Aorta (tissue), 5 donors: ENCODE data around the gene SEZ6L2. TPM values are rescaled to one million over a fixed set of nuclear protein-coding genes. Genes with fewer than 3 reads are reported as not detected.

Experiments
- ATAC-seq: fragments of 200-7000 bp; cut with Tn5 transposase; one replicate; pipeline ENCODE4 v1.9.1; 2022; ENCODE audit warnings: moderate library complexity; ENCODE audit not compliant: low FRiP score
- DNase-seq, 2 donors: peaks; one replicate each; pipeline ENCODE4 v3.0.0-alpha.2; 2020
- H3K27ac ChIP-seq, 2 donors: one replicate each; pipeline ENCODE4 v1.5.1; 2013; ENCODE audit warnings: low read length in 2 of 2, mild to moderate bottlenecking in 2 of 2, moderate library complexity in 2 of 2, control low read depth in 1 of 2, inconsistent platforms in 1 of 2, low read depth in 1 of 2
- H3K27me3 ChIP-seq, 2 donors: one replicate each; pipeline ENCODE4 v1.6.1; 2013; ENCODE audit warnings: control low read depth in 1 of 2, low read length in 1 of 2, mild to moderate bottlenecking in 1 of 2, moderate library complexity in 1 of 2; ENCODE audit not compliant: insufficient read depth in 2 of 2, control insufficient read depth in 1 of 2
- H3K36me3 ChIP-seq, 2 donors: one replicate each; pipeline ENCODE4 v1.6.1; 2013; ENCODE audit warnings: control low read depth in 1 of 2, low read length in 1 of 2, mild to moderate bottlenecking in 1 of 2; ENCODE audit not compliant: insufficient read depth in 2 of 2, control insufficient read depth in 1 of 2
- H3K4me1 ChIP-seq, 2 donors: one replicate each; pipeline ENCODE4 v1.6.1; 2013; ENCODE audit warnings: low read length in 2 of 2, control low read depth in 1 of 2, mild to moderate bottlenecking in 1 of 2, moderate library complexity in 1 of 2; ENCODE audit not compliant: insufficient read depth in 2 of 2, control insufficient read depth in 1 of 2
- H3K4me3 ChIP-seq, 2 donors: one replicate each; pipeline ENCODE4 v1.5.1; 2013; ENCODE audit warnings: low read length in 2 of 2, control low read depth in 1 of 2, mild to moderate bottlenecking in 1 of 2
- H3K9me3 ChIP-seq: one replicate; pipeline ENCODE4 v1.6.1; 2013; ENCODE audit warnings: mild to moderate bottlenecking, low read length; ENCODE audit not compliant: control insufficient read depth
- WGBS, 2 donors: extraction: QIAGEN DNeasy Blood & Tissue Kit; methylation state at CpG; one replicate each; pipeline ENCODE4 v1.1.7; 2013; 5-methylcytosine and 5-hydroxymethylcytosine counted together
- intact Hi-C, 2 donors: fragments of 100-400 bp; cut with DNase I; formaldehyde crosslinking; loops; one replicate each; pipeline versions ENCODE4 v1.14.2 to v1.15.0; 2022
- polyA plus RNA-seq, 2 donors: library from polyadenylated mRNA; stranded (reverse); fragments of 200-250 nt; gene quantifications; one replicate each; pipeline ENCODE4 v1.2.3, GENCODE V29; 2013
- total RNA-seq, 2 donors: library from RNA; stranded (reverse); fragmentation: NEBNext Ultra II Directional; extraction: Animal tissue kit (Norgen Biotek cat#: 25700); gene quantifications; one replicate each; pipeline ENCODE4 v1.2.1, GENCODE V29; 2021
- donor health status: healthy with polysubstance abuse.
- donor health status: Bipolar disorder and iron deficiency.
- donor health status: DM: no; HTN: no; CAD: no.
- donor health status: DM: no; HTN: no; CAD: no.
- donor health status: DM: yes; HTN: yes; CAD: no.

The SEZ6L2 gene
- total and polyA plus RNA-seq, 4 donors = 0.56 to 1.4 (median 0.67) TPM

DNA sequence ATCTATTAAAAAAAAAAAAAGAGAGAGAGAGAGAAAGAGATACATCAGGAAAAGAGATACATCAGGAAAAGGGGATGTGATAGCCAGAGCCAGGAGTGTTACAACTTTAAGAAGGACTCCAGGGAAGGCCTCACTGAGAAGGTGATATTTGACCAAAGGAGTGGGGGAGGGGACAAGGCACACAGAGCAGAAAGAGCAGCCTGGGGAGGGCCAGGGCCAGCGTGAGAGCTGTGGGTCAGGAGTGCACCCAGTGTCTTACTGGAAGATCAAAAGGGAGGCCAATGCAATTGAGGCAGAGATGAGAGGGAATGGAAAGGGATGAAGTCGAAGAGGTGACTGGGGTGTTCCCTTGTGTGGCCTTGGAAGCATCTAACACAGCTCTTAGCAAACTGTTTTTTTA lies 8.6 kb upstream of the SEZ6L2 start:
- Histone ChIP-seq H3K4me3 (no peak overlapping the region), H3K36me3 (no peaks in the 10 kb centered on the region), H3K9me3 (no peaks in the 10 kb centered on the region), H3K27ac (no peak overlapping the region), H3K4me1 (no peaks in the 10 kb centered on the region), H3K27me3 (no peaks in the 10 kb centered on the region)
- intact Hi-C loops = no loop called here
- ATAC-seq (no peak), DNase-seq (no peak)
- WGBS, 2 donors = 75 to 76% methylated on average over 2 of the region's 2 CpGs

DNA sequence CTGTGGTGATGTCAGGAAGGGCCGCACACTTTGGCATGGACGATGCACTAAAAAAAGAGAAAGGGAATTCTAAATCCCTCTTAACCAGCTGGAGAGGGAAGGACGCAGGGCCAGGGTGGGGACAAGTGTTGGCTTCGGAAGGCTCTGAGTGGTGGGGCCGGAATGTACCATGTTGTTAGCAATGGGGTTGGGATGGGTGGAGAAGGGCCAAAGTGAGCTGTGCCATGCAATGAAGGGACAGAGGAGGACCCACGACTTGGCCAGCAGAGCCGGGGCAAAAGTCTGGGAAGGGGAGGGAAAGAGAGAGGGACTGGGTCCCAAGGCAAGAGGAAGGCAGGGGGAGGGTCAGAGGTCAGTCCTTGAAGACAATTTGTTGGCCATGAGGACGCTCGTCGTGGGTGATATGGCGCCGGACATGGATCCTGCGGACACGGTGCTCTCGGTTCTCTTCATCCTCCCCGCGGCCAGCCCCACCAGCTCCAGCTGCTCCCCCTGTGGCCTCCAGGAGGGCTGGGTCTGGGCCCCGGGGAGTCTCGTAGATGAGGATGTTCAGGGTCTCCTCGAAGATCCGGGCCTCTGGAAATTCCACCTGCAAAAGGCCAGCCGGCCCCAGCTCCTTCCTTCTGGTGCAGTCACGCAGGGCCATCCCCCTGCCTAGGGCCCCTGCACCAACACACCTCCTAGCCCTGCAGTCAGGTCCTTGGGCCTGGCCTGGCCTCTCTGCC lies 7.3 kb upstream of the SEZ6L2 start:
- Histone ChIP-seq H3K9me3 (no peaks in the 10 kb centered on the region), H3K27ac (no peak overlapping the region), H3K4me1 (no peaks in the 10 kb centered on the region), H3K4me3 (no peak overlapping the region), H3K36me3 (no peaks in the 10 kb centered on the region), H3K27me3 (no peaks in the 10 kb centered on the region)
- WGBS, 2 donors = 83 to 84% methylated on average over 23 of the region's 23 CpGs
- intact Hi-C loops = no loop called here
- ATAC-seq (no peak), DNase-seq (no peak)

- WGBS, 2 donors = 86 to 89% methylated on average over 13 of the region's 13 CpGs
- ATAC-seq (no peak), DNase-seq (no peak)
- no peaks in the 10 kb centered on the region for H3K4me1 ChIP-seq
- H3K27me3 ChIP-seq = no peaks in the 10 kb centered on the region
- no peaks in the 10 kb centered on the region for H3K36me3 ChIP-seq
- intact Hi-C loops = no loop called here
- no peak overlapping the region for H3K4me3 ChIP-seq
- H3K27ac ChIP-seq = no peak overlapping the region
- H3K9me3 ChIP-seq = no peaks in the 10 kb centered on the region
Observed at GRCh38 chr16:29905668-29906067, 6.3 kb upstream of the SEZ6L2 start.

DNA sequence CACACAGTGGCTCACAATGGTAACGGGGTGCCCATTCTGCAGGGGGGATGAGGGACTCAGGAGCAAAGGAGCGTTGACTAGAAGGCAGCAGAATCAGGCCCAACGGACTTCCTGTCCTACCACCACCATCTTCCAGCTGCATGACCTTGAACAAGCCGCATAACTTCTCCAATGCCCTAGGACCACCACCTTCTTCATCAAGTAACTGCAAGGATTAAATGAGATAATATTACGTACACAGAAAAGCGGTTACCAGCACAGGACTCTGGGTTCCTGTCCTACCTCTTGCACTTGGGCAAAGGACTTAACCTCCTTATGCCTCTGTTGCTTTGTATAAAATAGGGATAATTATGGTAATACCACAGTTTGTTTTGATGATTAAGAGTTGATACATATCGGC lies 5.6 kb upstream of the SEZ6L2 start:
- Histone ChIP-seq H3K4me1 (no peaks in the 10 kb centered on the region), H3K4me3 (no peak overlapping the region), H3K36me3 (no peaks in the 10 kb centered on the region), H3K27ac (no peak overlapping the region), H3K9me3 (no peaks in the 10 kb centered on the region), H3K27me3 (no peaks in the 10 kb centered on the region)
- ATAC-seq = no peak
- DNase-seq = no peak
- intact Hi-C loops = no loop called here
- 92 to 93% methylated on average over 7 of the region's 7 CpGs for WGBS, 2 donors

DNA sequence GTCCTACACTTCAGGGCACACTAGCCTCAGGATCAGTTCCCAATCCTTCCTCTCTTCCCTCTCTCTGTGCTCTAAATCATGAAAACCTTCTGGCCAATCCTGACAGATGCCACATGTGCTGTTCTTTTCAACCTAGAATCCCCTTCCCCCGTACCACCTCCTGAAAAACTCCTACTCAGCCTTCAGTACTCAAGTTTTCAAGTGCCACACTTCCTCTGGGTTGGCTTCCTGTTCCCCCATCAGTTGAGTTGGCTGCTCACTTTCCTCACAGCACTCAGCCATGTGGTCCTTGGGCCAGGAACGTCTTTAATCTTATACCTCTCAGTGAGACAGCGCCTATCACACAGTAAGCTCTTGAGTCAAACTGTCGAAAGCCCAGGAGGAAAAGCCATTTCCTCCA lies 4.2 kb upstream of the SEZ6L2 start:
- intact Hi-C loops = no loop called here
- H3K9me3 ChIP-seq = no peaks in the 10 kb centered on the region
- no peak overlapping the region for H3K27ac ChIP-seq
- ATAC-seq (no peak), DNase-seq (no peak)
- 73 to 74% methylated on average over 4 of the region's 4 CpGs for WGBS, 2 donors
- H3K36me3 ChIP-seq = no peaks in the 10 kb centered on the region
- H3K4me3 ChIP-seq = no peak overlapping the region
- H3K27me3 ChIP-seq = no peaks in the 10 kb centered on the region
- H3K4me1 ChIP-seq = no peaks in the 10 kb centered on the region

- no peaks in the 10 kb centered on the region for H3K27me3 ChIP-seq
- H3K4me1 ChIP-seq = no peaks in the 10 kb centered on the region
- ATAC-seq = no peak
- DNase-seq = no peak
- H3K4me3 ChIP-seq = no peak overlapping the region
- H3K36me3 ChIP-seq = no peaks in the 10 kb centered on the region
- no peak overlapping the region for H3K27ac ChIP-seq
- 88 to 94% methylated on average over 16 to 19 of the region's 19 CpGs for WGBS, 2 donors
- intact Hi-C loops = no loop called here
- H3K9me3 ChIP-seq = no peaks in the 10 kb centered on the region
Observed at GRCh38 chr16:29901607-29901945, 2.2 kb upstream of the SEZ6L2 start.

- ATAC-seq (no peak), DNase-seq (no peak)
- Histone ChIP-seq H3K4me3 (no peak overlapping the region), H3K4me1 (no peaks in the 10 kb centered on the region), H3K36me3 (no peaks in the 10 kb centered on the region), H3K27me3 (no peaks in the 10 kb centered on the region), H3K9me3 (no peaks in the 10 kb centered on the region), H3K27ac (no peak overlapping the region)
- intact Hi-C loops = no loop called here
- WGBS, 2 donors = 37 to 52% methylated on average over 23 to 31 of the region's 31 CpGs
Observed at GRCh38 chr16:29900888-29901606, 1.7 kb upstream of the SEZ6L2 start.

DNA sequence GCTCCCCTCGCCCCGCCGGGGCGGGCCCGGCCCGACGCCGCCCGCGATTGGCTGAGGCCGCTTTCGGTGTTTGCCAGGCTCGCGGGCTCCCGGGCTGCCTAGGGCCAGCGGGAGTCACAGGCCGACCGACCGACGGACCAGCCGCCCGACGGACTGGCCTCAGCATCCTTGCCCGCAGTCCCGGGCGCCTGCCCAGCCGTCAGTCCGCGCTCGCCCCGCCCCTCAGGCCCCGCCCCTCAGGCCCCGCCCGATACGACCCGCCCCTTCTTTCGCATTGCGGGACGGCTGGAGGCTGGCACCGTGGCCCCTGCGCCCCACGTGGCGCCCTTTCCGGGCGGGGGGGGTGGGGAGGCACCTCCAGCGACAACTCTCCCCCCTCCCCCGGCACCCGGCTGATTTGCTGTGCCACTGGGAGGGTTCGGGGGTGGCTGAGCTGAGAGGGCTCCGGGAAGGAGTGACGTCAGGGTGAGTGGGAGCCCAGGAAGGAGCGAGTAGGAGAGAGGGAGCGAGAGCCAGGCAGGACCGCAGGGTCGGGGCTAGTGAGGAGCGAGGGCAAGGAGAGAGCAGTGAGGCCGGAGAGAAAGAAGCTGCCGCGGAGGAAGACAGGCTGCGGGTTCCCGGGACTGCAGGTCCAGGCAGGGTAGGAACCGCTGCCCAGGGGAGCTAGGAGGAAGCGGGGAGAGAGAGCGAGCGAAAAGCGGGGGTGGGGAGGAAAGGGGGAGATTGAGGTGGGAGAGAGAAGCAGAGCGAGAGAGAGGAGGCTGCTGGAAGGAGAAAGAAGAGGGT lies 945 bp upstream of the SEZ6L2 start, which contains the start of gene ASPHD1:
Gene ASPHD1 (plus strand): TSS at position 387 of the 786 bp plus-strand sequence. CDS start 484 bp downstream, outside the sequence.
- peak within 1 kb of the TSS; percentile 6 to 72 for H3K4me3 ChIP-seq
- H3K27ac ChIP-seq = no peak within 1 kb of the TSS
- H3K4me1 ChIP-seq = no peaks in the 10 kb centered on the region
- intact Hi-C loops = no loop called here
- WGBS, 2 donors = 0 to 1% methylated on average over 37 to 67 of the region's 67 CpGs
- no peaks in the 10 kb centered on the region for H3K9me3 ChIP-seq
- H3K36me3 ChIP-seq = no peaks in the 10 kb centered on the region
- ATAC-seq (peak; percentile 87), DNase-seq (peak; percentile 78 to 88)
- no peaks in the 10 kb centered on the region for H3K27me3 ChIP-seq
